HG02759 (cell line): ENCODE data around the gene UQCR11.
A peak's percentile ranks its signal among the peaks of the same experiment; 100 is the strongest.

ENCODE experiments used
- ATAC-seq: cut with Tn5 transposase; IDR thresholded peaks from one replicate; pipeline ENCODE4 v1.9.1; 2021; ENCODE audit warnings: mild to moderate bottlenecking, moderate library complexity; ENCODE audit not compliant: unreplicated experiment

UQCR11 gene

DNA sequence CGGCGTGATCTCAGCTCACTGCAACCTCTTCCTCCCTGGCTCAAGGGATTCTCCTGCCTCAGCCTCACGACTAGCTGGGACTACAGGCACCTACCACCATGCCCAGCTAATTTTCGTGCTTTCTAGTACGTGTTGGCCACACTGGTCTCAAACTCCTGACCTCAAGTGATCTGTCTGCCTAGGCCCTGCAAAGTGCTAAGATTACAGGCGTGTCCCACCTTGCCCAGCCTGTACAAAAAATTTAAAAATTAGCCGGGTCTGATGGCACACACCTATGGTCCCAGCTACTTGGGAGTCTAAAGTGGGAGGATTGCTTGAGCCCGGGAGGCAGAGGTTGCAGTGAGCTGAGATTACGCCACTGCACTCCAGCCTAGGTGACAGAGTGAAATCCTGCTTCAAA, 32.5 kb downstream of the UQCR11 start:
- ATAC-seq = no peak

DNA sequence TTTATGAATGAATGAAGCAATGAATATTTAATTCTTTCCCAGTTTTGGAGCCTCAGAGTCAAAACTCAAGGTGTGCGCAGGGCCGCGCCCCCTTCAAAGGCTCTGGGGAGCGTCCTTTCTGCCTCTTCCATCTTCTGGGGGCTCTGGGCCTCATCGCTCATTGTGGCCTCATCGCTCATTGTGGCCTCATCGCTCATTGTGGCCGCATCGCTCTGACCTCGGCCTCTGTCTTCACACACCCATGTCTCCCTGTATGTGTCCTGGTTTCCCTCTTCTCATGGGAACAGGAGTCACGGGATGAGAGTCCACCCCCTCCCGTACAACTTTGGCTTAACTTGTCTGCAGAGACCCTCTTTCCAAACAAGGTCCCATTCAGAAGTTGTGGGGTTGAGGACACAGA, 33.9 kb downstream of the UQCR11 start:
- ATAC-seq = no peak

DNA sequence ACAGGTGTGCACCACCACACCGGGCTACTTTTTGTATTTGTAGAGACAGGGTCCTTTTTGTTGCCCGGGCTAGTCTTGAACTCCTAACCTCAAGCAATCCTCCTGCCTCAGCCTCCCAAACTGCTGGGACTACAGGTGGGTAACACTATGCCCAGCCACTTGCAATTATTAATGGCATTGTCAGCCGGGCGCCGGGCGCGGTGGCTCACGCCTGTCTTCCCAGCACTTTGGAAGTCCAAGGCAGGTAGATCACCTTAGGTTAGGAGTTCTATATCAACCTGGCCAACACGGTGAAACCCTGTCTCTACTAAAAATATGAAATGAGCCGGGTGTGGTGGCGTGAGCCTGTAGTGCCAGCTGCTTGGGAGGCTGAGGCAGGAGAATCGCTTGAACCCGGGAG, 34.4 kb downstream of the UQCR11 start:
- ATAC-seq = no peak

DNA sequence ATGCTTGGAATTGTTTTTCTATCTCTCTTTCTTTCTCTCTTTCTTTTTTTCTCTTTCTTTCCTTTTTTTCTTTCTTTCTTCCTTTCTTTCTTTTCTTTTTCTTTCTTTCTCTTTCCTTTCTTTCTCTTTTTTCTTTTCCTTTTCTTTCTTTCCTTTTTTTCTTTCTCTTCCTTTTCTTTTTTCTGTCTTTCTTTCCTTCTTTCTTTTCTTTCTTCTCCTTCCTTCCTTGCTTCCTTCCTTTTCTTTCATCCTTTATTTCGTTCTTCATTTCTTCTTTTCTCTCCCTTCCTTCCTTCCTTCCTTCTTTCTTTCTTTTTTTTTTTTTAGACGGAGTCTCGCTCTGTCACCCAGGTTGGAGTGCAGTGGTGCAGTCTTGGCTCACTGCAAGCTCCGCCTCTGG, 35.3 kb downstream of the UQCR11 start:
- ATAC-seq = no peak

DNA sequence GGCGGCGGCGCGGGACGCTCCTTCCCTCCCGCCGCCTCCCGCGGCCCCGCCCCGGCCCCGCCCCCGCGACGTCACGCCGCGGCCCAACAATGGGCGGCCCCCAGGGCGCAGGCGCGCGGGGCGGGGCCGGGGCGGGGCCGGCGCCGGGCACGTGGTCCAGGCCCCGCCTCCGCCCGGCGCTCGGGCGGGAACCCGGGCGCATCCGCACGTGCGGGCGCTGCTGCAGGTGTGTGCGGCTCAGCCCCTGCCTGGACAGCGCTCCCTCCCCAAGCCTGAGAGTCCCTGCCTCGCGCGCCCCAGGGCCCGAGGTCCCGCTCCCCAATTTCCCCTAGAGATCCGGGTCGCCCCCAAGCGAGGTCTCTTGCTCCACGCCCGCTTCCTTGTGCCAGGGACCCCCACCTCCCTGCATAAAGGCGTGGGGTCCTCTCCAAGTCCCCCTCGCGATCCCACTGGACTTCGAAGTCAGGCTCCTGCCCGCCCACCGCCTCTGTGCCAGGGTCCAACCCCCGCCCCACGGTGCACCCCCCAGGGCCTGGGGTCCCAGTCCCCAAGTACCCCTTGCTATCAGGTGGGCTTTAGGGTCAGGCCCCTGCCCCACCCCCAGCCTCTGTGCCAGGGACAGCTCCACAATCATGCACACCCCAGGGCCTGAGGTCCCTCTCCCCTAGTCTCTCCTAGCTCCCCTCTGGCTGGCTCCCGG, 36.8 kb downstream of the UQCR11 start, which contains the start of gene MEX3D:
MEX3D (minus strand) TSS at position 6 of the 700 bp plus-strand sequence. CDS start 267 bp downstream, outside the sequence.
- ATAC-seq = peak; percentile 73

DNA sequence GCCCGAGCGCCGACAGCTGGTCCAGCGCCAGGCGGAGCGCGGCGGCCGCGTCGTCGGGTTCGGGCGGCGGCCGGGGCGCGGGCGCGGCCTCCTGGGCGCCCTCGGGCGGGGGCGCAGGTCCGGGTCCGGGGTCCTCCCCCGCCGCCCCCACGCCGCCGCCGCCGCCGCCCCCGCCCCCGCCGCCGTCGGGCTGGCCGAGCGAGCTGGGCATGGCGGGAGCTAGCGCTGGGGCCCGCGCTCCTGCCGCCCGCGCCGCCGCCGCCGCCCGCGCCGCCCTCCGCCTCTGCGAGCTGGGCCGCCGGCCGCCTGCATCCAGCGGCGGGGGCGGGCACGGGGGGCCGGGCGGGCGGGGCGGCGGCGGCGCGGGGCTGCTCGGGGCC, 37.4 kb downstream of the UQCR11 start:
- peak; percentile 21 for ATAC-seq

DNA sequence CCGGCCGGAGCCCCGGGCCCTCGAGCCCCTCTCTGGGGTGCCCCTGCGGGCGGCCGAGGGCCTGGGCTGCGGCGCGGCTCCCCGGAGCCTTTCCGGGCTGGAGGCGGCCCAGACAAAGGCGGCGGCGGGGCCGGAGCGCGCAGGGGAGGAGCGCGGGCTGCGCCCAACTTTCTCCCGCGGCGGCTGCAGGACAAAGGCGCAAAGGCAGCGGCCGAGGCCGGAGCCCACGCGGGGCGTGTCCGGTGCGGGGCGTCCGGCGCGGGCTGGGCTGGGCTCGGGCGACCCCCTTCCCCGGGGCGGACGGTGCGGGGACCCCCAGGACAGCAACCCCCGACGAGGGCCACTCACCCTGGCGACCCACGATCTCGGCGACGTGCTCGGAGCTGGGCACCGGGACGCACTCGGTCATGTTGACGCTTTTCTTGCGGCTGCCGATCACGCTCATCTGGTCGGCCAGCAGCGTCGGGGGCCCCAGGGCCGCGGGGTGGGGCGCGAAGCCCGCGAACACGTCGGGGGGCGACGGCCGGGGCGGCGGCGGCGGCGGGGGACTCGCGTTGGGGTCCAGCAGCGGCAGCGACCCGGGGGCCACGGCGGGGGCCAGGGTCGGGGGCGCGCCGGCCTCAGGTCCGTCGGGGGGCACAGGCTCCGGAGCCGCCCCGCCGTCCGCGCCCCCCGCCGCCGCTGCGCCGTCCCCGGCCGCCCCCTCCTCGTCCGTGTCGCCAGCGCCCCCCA, 38.0 kb downstream of the UQCR11 start:
- no peak for ATAC-seq

DNA sequence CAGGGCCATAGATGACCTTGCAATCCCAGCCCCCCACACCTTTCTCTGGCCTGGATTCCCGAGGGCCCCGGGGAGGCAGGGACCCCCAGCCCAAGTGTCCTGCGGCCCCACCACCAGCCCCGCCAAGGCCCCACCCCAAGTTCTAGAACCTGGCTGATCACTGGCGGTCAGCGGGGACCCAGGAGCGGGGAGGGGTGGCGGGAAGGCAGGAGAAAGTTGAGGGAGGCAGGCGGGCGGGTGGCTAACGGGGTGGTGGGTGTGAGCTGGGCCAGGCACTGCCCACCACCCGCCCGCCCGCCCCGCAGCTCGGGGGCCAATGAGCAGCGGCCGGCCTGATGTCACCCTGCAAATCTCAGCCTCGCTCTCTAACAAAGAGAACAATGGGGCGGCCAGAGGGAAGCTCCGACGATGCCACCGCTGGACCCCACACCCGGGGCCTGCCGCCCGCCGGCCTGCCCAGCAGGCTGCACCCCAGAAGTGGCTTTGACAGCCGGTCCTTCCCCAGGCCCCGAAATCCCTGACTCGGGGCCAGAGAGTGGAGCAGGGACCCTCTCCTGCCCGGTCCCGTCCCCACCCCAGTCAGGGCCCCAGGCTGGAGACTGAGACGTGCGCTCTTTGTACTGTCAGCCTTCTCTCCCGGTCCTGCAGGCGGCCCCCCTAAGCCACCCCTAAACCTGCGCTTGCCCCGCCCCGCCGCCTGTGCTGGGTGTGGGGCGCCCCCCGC, 38.7 kb downstream of the UQCR11 start:
- no peak for ATAC-seq

DNA sequence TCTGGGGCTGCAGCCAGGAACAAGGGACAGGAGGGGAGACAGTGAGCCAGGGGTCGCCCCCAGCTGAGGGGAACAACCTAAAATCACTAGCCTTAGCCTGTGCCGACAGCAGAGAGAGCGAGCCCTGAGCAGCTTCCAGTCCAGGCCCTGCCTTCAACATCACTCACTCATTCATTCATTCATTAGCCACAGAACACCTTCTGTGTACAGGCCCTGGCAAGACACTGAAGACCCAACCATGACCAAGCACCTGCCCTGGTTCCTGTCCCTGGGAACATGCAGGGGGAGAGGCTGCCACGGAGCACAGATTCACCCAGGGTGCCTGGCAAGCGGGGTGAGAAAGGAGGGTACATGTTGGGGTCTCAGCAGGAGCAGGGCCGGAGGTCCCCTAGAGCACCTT, 42.0 kb downstream of the UQCR11 start:
- ATAC-seq = no peak

DNA sequence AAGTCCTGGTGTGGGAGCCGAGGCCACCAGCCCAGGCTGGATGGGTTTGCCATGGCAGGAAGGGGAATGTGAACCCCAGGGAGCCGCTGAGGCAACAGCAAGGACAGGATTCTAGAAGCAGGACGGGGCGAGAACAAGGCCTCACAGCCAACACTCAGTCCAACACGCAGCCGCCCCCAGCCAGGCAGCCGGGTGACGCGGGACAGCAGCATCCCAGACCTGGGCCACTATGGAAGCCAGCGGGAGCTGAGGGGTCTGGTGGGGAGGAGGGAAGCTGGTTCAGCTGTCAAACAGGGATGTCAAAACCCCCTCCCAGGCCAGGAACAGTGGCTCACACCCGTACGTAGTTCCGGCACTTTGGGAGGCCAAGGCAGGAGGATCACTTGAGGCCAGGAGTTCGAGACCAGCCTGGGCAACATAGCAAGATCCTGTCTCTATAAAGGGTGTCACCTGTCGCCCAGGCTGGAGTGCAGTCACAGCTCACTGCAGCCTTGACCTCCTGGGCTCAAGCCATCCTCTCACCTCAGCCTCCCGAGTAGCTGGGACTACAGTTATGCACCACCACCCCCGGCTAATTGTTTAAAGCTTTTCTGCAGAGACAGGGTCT, 43.9 kb downstream of the UQCR11 start:
- ATAC-seq = no peak

DNA sequence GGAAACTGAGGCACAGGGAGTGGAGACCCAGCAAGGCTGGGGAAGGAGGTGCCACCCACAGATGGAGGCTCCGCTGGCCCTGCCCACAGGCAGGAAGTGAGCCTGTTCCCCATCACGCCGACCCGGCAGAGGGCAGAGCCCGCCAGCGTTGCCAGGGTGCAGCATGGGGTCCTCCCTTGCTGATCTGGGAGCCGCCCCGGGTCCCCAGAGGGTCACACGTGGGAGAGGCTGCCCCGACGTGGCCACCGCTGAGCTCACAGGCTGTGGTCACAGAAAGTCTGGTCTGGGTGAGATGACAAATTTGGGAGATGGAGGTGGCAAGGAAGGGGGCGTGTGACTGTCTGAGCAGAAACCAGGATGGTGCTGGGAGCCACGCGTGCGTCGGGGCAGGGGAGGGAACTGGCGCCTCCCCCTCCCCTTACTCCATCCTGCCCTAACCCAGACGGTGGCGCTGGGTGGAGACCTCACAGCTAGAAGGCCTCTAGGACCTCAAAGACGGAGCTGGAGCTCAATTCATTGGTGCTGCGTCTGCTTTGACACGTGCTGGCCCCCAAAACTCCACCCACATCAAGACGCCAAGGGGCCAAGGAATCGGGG, 44.9 kb downstream of the UQCR11 start:
- ATAC-seq = no peak

DNA sequence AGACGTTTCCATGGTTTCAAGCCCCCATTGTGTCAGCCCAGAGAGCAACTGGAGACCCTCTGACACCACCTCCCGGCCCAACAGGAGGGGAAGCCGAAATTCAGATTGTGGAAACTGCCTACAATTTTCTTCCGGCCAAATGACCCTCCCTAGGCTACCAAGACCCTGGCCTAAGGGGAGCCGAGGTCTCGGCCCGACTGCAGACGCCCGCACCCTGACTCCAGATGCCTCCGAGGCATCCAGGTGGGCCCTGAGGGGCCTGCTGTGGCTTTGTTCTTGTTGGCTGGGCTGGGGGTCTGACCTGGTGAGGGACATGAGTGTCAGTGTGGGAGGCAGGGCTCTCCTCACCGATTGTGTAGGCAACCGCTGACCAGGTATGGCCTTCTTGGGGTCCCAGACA, 46.7 kb downstream of the UQCR11 start:
- no peak for ATAC-seq

DNA sequence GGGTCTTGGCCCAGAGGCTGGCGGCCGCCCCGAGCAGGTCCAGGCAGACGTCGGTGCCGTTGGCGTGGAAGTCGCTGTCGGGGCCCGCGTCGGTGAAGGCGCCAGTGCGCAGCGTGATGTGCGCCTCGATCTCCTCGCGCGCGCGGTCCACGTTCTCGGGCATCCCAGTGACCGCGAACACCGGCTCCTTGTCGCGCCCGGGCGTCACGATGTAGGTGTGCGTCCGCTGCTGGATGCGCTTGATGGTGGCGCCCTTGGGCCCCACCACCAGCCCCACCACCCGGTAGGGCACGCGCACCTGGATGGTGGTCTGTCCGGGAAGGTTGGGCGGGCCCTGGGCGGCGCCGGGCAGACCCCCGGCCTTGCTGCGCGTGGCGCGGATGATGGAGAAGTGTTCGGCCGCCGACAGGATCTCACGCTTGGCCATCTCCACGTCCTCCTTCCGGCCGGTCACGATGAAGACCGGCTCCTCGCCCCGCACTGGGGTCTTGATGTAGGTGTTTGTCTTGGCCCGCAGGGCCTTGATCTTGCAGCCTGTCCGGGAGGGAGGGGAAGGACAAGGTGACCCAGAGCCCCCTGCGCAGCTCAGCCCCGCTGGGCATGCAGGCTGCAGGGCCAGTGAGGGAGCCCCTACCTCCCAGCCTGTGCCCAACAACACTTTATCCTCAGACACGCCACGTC, 48.7 kb downstream of the UQCR11 start:
- no peak for ATAC-seq

DNA sequence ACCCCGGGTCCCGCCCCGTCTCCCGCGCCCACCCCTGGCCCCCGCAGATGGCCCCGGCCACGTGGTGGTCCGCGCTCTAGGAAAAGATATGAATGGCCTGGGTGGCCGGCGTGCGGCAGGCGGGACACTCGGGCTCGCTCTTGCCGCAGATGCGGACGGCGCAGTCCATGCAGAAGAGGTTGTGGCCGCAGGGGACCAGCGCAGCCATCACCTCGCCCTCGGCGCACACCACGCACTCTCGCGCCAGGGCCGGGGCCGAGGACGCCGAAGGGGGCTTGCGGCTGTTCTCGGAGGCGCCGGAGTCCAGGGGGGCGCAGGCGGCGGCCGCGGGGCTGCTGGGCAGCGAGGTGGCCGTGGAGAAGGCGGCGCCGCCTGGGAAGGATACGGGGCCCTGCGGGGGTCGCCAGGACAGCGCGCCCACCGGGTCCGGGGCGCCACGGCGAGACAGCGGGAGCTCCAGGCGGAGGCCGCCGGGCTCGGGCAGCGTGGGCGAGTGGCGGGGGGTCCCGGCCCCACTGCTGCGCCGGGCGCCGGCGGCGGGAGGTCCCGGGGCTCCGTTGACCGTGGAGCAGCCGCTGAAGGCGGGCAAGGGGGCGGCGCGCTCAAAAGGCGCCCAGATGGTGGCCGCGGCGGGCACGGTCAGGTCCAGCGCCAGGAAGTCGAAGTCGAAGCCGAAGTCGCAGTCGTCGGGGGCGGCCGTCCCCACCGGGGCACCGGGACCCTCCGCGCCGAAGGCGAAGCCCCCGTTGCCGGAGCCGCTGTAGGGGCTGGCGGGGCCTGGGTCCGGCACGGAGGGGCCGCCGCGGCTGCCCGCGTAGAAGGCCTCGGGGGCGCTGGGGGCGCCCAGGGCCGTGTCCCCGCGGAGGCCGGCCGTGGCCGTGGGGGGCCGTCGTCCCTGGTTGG, 49.5 kb downstream of the UQCR11 start:
- ATAC-seq = no peak

DNA sequence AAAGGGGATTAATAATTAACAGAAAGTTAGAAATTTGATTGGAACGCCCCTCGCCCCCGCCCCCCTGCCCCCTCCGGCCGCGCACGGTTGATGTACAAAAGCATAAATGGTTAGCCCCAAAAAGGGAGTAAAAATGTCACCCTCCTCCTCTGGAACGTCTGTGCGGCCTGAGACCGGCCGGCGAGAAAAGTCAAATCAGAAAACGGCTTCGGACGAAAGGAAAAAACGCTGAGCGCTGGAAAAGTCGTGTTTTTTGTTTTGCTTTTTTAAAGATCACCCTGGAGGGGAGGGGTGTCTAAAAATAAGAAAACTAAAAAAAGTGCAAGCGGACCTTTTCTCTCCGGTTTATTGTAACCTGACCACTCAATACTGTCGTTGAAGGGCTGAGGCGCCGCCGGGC, 50.3 kb downstream of the UQCR11 start:
- no peak for ATAC-seq

DNA sequence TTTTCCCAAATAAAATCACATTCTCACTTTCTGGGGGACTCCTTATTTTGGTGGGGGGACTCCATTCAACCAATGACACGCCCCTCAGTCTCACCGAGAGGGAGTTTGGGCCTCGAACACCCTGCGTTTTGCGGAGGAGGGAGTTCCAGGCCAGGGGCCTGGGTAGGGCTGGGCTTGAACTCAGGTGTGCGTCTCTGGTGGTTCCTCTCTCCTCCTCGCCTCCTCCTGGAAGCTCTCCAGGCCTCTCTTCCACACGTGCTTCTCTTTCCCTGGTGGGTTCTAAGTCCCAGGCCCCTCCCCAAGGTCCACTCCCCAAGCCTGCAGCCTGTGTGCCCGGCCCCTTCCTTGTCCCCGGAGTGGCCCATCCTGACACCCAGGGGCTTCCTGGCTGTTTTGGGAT, 51.8 kb downstream of the UQCR11 start:
- ATAC-seq = no peak

DNA sequence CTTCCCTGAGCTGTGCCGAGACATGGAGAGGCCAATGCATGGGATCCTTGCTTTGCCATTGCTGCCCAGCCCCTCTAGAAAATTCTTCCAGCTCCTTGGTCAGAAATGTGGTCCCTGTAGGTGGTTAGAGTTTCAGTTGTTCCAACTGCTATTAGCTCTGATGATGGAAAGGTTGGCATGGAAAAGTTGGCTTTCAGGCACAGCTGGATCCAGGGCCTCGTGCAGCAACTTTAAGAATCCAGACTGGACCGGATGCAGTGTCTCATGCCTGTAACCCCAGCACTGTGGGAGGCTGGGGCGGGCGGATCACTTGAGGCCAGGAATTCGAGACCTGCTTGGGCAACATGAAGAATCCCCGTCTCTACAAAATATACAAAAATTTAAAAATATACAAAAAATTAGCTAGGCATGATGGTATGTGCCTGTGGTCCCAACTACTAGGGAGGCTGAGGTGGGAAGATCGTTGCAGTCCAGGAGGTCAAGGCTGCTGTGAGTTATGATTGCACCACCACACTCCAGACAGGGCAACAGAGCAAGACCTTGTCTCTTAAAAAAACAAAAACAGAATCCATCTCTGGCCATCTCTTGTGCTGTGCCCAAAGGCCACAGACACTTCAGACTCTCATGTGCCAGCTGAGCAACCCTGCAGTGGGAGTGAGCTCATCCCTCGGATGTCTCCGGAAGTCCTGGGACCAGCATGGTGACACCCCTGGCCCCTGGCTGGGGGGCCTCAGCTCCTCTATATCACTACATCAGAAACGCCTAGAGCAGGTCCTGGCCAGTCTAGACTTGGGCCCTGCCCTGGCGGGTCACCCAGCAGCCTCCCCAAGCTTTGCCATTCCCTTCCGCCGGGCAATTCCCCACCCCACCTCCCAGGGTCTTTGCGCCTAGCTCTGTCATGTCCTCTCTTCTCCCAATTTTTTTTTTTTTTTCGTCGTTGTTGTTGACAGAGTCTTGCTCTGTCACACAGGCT, 53.9 kb downstream of the UQCR11 start:
- ATAC-seq = no peak

DNA sequence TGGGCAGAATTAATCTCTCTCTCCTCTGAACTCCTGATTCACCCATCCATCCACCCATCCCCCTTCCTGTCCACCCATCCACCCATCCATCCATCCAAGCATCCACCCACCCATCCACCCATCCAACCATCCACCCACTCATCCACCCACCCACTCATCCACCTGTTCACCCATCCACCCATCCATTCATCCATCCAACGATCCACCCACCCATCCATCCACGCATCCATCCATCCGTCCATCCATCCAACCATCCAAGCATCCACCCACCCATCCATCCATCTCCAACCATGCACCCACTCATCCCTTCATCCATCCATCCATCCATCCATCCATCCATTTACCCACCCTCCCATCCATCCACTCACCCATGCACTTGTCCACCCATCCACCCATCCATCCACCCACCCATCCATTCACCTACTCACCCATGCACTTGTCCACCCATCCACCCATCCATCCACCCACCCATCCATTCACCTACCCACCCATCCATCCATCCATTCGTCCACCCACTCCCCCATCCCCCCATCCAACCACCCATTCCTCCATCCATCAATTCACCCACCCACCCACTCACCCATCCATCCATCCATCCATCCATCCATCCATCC, 55.8 kb downstream of the UQCR11 start:
- ATAC-seq = no peak
